Mucosa of gallbladder (tissue), 1 donor: ENCODE data around the gene LENEP. TPM values are rescaled to one million over a fixed set of nuclear protein-coding genes. Genes with fewer than 3 reads are reported as not detected.

ENCODE experiments used
- DNase-seq: peaks from one replicate; pipeline ENCODE4 v3.0.0-alpha.2; 2020; ENCODE audit warnings: low spot score
- total RNA-seq: library from RNA; stranded (reverse); gene quantifications from one replicate; pipeline ENCODE4 v1.2.1, GENCODE V29; 2021
- donor health status: DM: no; HTN: no; CAD: no.

The LENEP gene
- total RNA-seq, 1 donor from 2014 or later, result not detected

- DNase-seq, result no peak
Measured at GRCh38 chr1:155026154-155026553, 32.8 kb downstream of the LENEP start.

- DNase-seq, result no peak
Measured at GRCh38 chr1:155026588-155026987, 33.2 kb downstream of the LENEP start.

GRCh38 chr1:155029513-155030242 is 36.3 kb downstream of the LENEP start:
- DNase-seq, result no peak

- DNase-seq, result no peak
Measured at GRCh38 chr1:155030243-155030795, 36.9 kb downstream of the LENEP start.

- DNase-seq, result no peak
Measured at GRCh38 chr1:155030899-155031298, 37.5 kb downstream of the LENEP start.

GRCh38 chr1:155032886-155033285 is 39.5 kb downstream of the LENEP start:
- DNase-seq, result no peak

GRCh38 chr1:155033524-155033923 is 40.1 kb downstream of the LENEP start, which contains the start of the genes DCST1 and DCST2:
DCST1 (plus strand) TSS chr1:155033824; CDS start chr1:155034037, 213 bp downstream.
DCST2 (minus strand) TSS chr1:155033781; CDS start chr1:155033701, 80 bp downstream.
- no peak for DNase-seq

GRCh38 chr1:155034318-155035208 is 41.2 kb downstream of the LENEP start:
- no peak for DNase-seq

GRCh38 chr1:155035936-155036335 is 42.5 kb downstream of the LENEP start:
- no peak for DNase-seq

- no peak for DNase-seq
Measured at GRCh38 chr1:155037043-155037442, 43.7 kb downstream of the LENEP start.

GRCh38 chr1:155037851-155038441 is 44.6 kb downstream of the LENEP start:
- no peak for DNase-seq

- DNase-seq, result peak; percentile 63
Measured at GRCh38 chr1:155038602-155039307, 45.4 kb downstream of the LENEP start.

- no peak for DNase-seq
Measured at GRCh38 chr1:155039308-155039669, 45.9 kb downstream of the LENEP start.

GRCh38 chr1:155040358-155041093 is 47.1 kb downstream of the LENEP start:
- no peak for DNase-seq

- no peak for DNase-seq
Measured at GRCh38 chr1:155042789-155043188, 49.4 kb downstream of the LENEP start.

- DNase-seq, result no peak
Measured at GRCh38 chr1:155043301-155043702, 49.9 kb downstream of the LENEP start.

GRCh38 chr1:155043793-155044192 is 50.4 kb downstream of the LENEP start:
- no peak for DNase-seq
